BLaER1 treated with 17β-estradiol and CSF1 and Interleukin-3, amounts not matched to agents 10 nM and 100 nM (cell line): ENCODE data around the gene SDK2.

Experiments
- H3K27ac ChIP-seq, 11 experiments: shearing (Covaris generic); formaldehyde crosslinking; 2 replicates each; pipeline ENCODE4 v1.8.1; 2022
- H3K27me3 ChIP-seq, 11 experiments: shearing (Covaris generic); formaldehyde crosslinking; 2 replicates each; pipeline ENCODE4 v1.8.1; 2022
- H3K36me3 ChIP-seq, 11 experiments: shearing (Covaris generic); formaldehyde crosslinking; 2 replicates each; pipeline ENCODE4 v1.8.1; 2022
- H3K4me1 ChIP-seq, 10 experiments: shearing (Covaris generic); formaldehyde crosslinking; 2 replicates each; pipeline ENCODE4 v1.8.1; 2022
- H3K4me2 ChIP-seq, 11 experiments: shearing (Covaris generic); formaldehyde crosslinking; 2 replicates each; pipeline ENCODE4 v1.8.1; 2022
- H3K4me3 ChIP-seq, 10 experiments: shearing (Covaris generic); formaldehyde crosslinking; 2 replicates each; pipeline ENCODE4 v1.8.1; 2022
- H3K9ac ChIP-seq, 11 experiments: shearing (Covaris generic); formaldehyde crosslinking; 2 replicates each; pipeline ENCODE4 v1.8.1; 2022
- H3K9me3 ChIP-seq, 11 experiments: shearing (Covaris generic); formaldehyde crosslinking; replicated peaks in 1 of 11; 2 replicates each; pipeline ENCODE4 v1.8.1; 2022
- H4K20me1 ChIP-seq, 11 experiments: shearing (Covaris generic); formaldehyde crosslinking; 2 replicates each; pipeline ENCODE4 v1.8.1; 2022
- Cebpa-rat ChIP-seq, 11 experiments: shearing (Covaris generic); IDR thresholded peaks; 2 replicates each; pipeline ENCODE4 v1.8.1; 2022

SDK2 gene

GRCh38 chr17:73415782-73416181, 228.5 kb downstream of the SDK2 start:
- no peaks in the 10 kb centered on the region for H4K20me1 ChIP-seq
- no peak overlapping the region for H3K4me2 ChIP-seq
- no peak for TF ChIP-seq Cebpa-rat (IDR thresholded peaks at IDR 0.05)
- H3K36me3 ChIP-seq = peaks cover 0 to 53% (median 0%) of the 10 kb centered on the region in 11 experiments; a peak in 7 of 22 replicates
- H3K27me3 ChIP-seq = no peaks in the 10 kb centered on the region
- H3K27ac ChIP-seq = no peak overlapping the region
- H3K9me3 ChIP-seq = no peaks in the 10 kb centered on the region
- no peaks in the 10 kb centered on the region for H3K4me1 ChIP-seq
- no peak overlapping the region for H3K9ac ChIP-seq
- H3K4me3 ChIP-seq = no peak overlapping the region

DNA sequence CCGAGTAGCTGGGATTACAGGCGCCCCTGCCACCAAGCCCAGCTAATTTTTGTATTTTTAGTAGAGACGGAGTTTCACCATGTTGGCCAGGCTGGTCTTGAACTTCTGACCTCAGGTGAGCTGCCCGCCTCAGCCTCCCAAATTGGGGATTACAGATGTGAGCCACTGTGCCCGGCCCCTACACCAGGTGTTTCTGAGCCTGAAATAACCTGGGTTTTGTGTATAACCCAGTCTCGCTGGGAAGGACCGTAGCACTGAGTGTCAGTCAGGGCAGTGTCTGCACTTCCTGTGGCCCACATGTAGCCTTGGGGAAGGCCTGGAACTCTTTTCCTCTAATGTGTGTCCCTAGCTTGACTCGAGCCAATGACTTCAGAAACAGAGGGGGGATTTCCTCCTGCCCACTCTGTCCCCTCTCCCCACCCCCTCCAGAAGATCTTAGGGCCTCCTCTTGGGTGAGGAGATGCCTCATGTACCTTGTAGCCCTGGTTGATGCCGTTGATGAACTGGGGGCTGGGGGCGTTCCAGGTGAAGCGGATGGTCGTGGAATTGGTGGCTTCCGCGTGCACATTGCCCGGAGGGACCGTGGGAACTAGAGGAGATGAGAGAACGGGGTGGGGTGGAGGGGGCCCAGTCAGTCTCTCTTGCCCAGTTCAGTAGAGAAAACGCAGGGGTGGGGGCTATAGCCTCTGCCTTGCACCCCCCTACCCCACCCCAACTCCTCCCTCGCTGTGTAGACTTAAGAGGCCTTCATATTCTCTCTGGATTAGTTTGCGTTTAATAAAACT, 229.9 kb downstream of the SDK2 start:
- Histone ChIP-seq H4K20me1 (no peaks in the 10 kb centered on the region), H3K4me2 (no peak overlapping the region), H3K27me3 (no peaks in the 10 kb centered on the region), H3K27ac (no peak overlapping the region), H3K4me1 (peaks cover 0 to 2% (median 0%) of the 10 kb centered on the region in 10 experiments; a peak in 2 of 20 replicates), H3K9me3 (no peaks in the 10 kb centered on the region), H3K9ac (no peak overlapping the region), H3K4me3 (no peak overlapping the region), H3K36me3 (peaks cover 0 to 50% (median 0%) of the 10 kb centered on the region in 11 experiments; a peak in 7 of 22 replicates)
- no peak for TF ChIP-seq Cebpa-rat (IDR thresholded peaks at IDR 0.05)

DNA sequence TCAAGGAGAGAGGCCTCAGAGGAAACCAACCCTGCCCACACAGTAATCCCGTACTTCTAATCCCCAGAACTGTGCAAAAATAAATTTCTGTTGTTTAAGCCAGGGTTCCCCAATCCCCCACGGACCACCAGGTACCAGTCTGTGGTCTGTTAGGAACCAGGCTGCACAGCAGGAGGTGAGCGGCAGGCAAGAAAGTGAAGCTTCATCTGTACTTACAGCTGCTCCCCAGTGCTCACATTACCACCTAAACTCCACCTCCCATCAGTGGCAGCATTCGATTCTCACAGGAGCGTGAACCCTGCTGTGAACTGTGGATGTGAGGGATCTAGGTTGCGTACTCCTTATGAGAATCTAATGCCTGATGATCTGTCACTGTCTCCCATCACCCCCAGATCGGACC, 231.3 kb downstream of the SDK2 start:
- no peak overlapping the region for H3K9ac ChIP-seq
- H3K27ac ChIP-seq = no peak overlapping the region
- no peaks in the 10 kb centered on the region for H4K20me1 ChIP-seq
- H3K4me2 ChIP-seq = no peak overlapping the region
- H3K36me3 ChIP-seq = peaks cover 0 to 38% (median 0%) of the 10 kb centered on the region in 11 experiments; a peak in 7 of 22 replicates
- no peaks in the 10 kb centered on the region for H3K27me3 ChIP-seq
- no peak overlapping the region for H3K4me3 ChIP-seq
- no peaks in the 10 kb centered on the region for H3K9me3 ChIP-seq
- TF ChIP-seq Cebpa-rat (IDR thresholded peaks at IDR 0.05) = no peak
- peaks cover 0 to 12% (median 6%) of the 10 kb centered on the region in 10 experiments; a peak in 10 of 20 replicates for H3K4me1 ChIP-seq

DNA sequence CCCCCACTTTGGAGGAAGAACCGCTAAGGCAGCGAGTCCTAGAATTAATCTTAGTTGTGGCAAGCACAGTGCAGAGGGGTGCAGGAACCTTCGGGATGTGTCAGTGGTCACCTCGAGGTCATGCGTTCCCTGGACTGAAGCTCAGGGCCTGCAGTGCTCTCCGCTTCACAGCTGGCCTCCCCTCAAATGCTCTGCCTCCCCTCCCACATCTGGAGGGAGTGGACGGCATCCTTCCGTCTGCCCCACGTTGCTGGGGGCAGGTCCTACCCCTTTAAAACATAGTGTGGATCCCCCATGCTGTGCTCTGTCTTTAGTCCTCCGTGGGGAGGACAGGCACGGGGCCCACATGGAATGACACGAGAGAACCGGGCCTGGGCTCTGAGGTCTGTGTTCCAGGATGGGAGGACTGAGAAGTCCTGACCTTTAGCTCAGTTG, 232.9 kb downstream of the SDK2 start:
- peaks cover 0 to 38% (median 0%) of the 10 kb centered on the region in 11 experiments; a peak in 7 of 22 replicates for H3K36me3 ChIP-seq
- H3K4me1 ChIP-seq = peaks cover 0 to 12% (median 6%) of the 10 kb centered on the region in 10 experiments; a peak in 10 of 20 replicates
- no peak for TF ChIP-seq Cebpa-rat (IDR thresholded peaks at IDR 0.05)
- H3K4me3 ChIP-seq = no peak overlapping the region
- no peaks in the 10 kb centered on the region for H3K9me3 ChIP-seq
- no peak overlapping the region for H3K9ac ChIP-seq
- no peaks in the 10 kb centered on the region for H4K20me1 ChIP-seq
- no peak overlapping the region for H3K27ac ChIP-seq
- no peaks in the 10 kb centered on the region for H3K27me3 ChIP-seq
- no peak overlapping the region for H3K4me2 ChIP-seq

GRCh38 chr17:73410586-73411312, 233.5 kb downstream of the SDK2 start:
- H4K20me1 ChIP-seq = no peaks in the 10 kb centered on the region
- H3K4me1 ChIP-seq = peaks cover 0 to 12% (median 6%) of the 10 kb centered on the region in 10 experiments; a peak in 10 of 20 replicates
- no peak for TF ChIP-seq Cebpa-rat (IDR thresholded peaks at IDR 0.05)
- no peak overlapping the region for H3K4me2 ChIP-seq
- H3K4me3 ChIP-seq = no peak overlapping the region
- no peak overlapping the region for H3K9ac ChIP-seq
- no peaks in the 10 kb centered on the region for H3K27me3 ChIP-seq
- no peaks in the 10 kb centered on the region for H3K9me3 ChIP-seq
- no peak overlapping the region for H3K27ac ChIP-seq
- peaks cover 0 to 35% (median 0%) of the 10 kb centered on the region in 11 experiments; a peak in 7 of 22 replicates for H3K36me3 ChIP-seq

DNA sequence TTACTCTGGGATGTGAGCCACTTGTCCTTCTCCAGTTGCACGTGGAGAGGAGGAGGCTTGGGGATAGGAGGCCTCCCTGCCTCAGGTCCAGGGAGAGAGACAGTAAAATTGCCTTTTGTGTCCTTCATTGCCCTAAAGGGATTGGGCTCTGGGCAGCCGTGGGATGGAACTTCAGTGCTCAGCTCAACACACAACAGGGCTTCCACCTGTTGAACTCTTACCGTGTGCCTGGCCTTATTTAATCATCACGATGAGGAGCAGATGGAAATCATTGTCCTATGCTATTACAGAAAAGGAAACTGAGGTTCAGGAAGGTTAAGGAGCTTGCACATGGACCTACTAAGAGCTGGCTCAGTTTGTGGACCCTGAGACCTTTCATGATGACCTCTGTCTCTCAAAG, 240.0 kb downstream of the SDK2 start:
- H3K27ac ChIP-seq = no peak overlapping the region
- H3K4me3 ChIP-seq = no peak overlapping the region
- no peaks in the 10 kb centered on the region for H3K9me3 ChIP-seq
- H4K20me1 ChIP-seq = no peaks in the 10 kb centered on the region
- H3K27me3 ChIP-seq = no peaks in the 10 kb centered on the region
- peaks cover 5 to 23% (median 19%) of the 10 kb centered on the region in 10 experiments; a peak in 19 of 20 replicates for H3K4me1 ChIP-seq
- no peak overlapping the region for H3K9ac ChIP-seq
- H3K4me2 ChIP-seq = no peak overlapping the region
- TF ChIP-seq Cebpa-rat (IDR thresholded peaks at IDR 0.05) = no peak
- H3K36me3 ChIP-seq = peaks cover 0 to 18% (median 0%) of the 10 kb centered on the region in 11 experiments; a peak in 8 of 22 replicates

DNA sequence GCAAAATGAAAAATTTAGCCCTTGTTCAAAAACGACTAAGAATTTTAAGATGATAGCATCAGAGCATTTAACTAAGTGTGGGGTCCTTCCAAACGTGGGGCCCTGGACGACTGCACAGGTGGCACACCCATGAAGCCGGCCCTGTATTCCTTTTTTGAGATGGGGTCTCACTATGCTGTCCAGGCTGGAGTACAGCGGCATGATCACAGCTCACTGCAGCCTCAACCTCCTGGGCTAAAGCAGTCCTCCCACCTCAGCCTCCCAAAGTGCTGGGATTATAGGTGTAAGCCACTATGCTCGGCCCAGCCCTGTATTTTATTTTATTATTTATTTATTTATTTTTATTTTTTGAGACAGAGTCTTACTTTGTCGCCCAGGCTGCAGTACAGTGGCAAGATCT, 241.8 kb downstream of the SDK2 start:
- Histone ChIP-seq H3K9me3 (no peaks in the 10 kb centered on the region), H3K27ac (peak overlapping the region in 3 of 11 experiments; percentile 23 to 49 (median 25); a peak in 3 of 22 replicates), H3K4me2 (peak overlapping the region in 10 of 11 experiments; percentile 55 to 73 (median 60); a peak in 21 of 22 replicates), H3K36me3 (peaks cover 0 to 19% (median 0%) of the 10 kb centered on the region in 11 experiments; a peak in 8 of 22 replicates), H3K9ac (no peak overlapping the region), H3K27me3 (no peaks in the 10 kb centered on the region), H3K4me1 (peaks cover 5 to 14% (median 13%) of the 10 kb centered on the region in 10 experiments; a peak in 19 of 20 replicates), H4K20me1 (no peaks in the 10 kb centered on the region), H3K4me3 (no peak overlapping the region)
- no peak for TF ChIP-seq Cebpa-rat (IDR thresholded peaks at IDR 0.05)

DNA sequence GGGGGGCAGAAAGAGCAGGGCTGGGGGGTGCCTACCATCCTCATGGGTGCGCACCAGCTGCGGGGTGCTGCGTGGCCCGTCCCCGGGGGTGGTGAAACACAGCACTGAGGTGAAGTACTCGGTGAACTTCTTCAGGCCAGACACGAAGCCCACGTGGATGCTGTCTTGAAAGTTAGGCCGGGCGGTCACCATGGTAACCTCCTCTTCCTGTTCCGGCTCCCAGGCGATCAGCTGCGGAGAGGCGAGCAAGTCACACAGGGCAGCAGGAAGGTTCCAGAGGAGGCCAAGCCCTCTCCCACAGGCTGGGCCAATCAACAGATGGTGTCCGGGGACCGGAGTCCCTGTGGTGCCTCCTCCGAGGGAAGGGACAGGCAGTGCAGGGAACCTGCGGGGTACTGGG, 242.3 kb downstream of the SDK2 start:
- no peak for TF ChIP-seq Cebpa-rat (IDR thresholded peaks at IDR 0.05)
- Histone ChIP-seq H3K4me3 (peak overlapping the region in 1 of 10 experiments; percentile 22; a peak in 1 of 20 replicates), H3K4me1 (peaks cover 5 to 14% (median 13%) of the 10 kb centered on the region in 10 experiments; a peak in 19 of 20 replicates), H4K20me1 (no peaks in the 10 kb centered on the region), H3K4me2 (peak overlapping the region; percentile 55 to 73 (median 61)), H3K36me3 (peaks cover 0 to 25% (median 0%) of the 10 kb centered on the region in 11 experiments; a peak in 8 of 22 replicates), H3K27me3 (no peaks in the 10 kb centered on the region), H3K27ac (peak overlapping the region in 5 of 11 experiments; percentile 23 to 49 (median 35); a peak in 8 of 22 replicates), H3K9me3 (no peaks in the 10 kb centered on the region), H3K9ac (peak overlapping the region in 1 of 11 experiments; percentile 35; a peak in 2 of 22 replicates)
